Measurements from ENCODE around the gene BMP7. TPM values are rescaled to one million over a fixed set of nuclear protein-coding genes. Genes with fewer than 3 reads are reported as not detected.
"Not testable (repeated sequence)": the region's sequence is repeated elsewhere in the genome, so short reads cannot be mapped to it uniquely, and the experiment has no call there.

Gene BMP7
- total RNA-seq, 2 experiments from 2014 or later = 2.2 to 94.2 TPM

DNA sequence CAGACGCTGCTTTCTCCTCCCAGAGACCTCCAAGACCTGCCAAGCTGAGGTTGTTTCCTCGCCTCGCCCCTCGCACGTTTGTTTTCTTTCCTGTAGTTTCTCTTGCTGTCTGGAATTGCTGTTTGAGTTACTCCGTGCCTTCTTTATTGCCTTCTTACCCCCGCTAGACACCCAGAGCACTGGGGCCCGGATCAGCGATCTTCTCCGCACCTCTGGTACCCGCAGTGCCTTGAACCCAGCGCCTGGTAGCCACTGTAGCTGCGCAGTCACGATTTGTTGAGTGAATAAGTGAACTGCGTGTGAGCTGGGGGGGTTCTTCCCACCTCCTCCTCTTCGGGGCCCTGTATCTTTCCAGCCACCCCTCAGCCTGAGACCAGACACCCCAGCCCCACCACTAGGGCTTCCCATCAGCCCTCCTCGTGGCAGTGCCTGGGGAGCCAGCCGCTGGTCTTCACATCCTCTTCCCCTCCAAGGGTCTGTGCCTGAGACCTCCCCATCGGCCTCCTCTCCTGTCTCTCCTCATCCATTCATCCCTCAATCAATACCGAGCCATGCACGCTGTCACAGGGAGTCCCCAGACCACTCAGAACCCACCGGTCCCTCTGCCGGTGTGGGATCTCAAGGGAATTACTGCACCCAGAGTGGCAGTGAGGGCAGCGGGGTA is 849 bp upstream of the BMP7 start:
- Histone ChIP-seq H3K4me3 (ENCODE audit: low read depth, low read length, poor library complexity, severe bottlenecking) (peak overlapping the region; percentile 85), H3K9me3 (ENCODE audit: low read length) (no peaks in the 10 kb centered on the region), H3K4me1 (ENCODE audit: insufficient read depth, low read length, poor library complexity, severe bottlenecking) (peaks cover 68% of the 10 kb centered on the region), H3K4me2 (ENCODE audit: low read length) (peak overlapping the region; percentile 83), H3K36me3 (ENCODE audit: insufficient read depth, low read length) (peaks cover 15% of the 10 kb centered on the region; the same call in 1 of the 2 replicates), H2AFZ (ENCODE audit: low read length) (peak overlapping the region; percentile 27; the same call in 1 of the 2 replicates), H3K27ac (ENCODE audit: low read depth, low read length, poor library complexity, severe bottlenecking) (no peak overlapping the region), H3K79me2 (ENCODE audit: insufficient read depth, low read depth, low read length) (peaks cover 38% of the 10 kb centered on the region), H4K20me1 (ENCODE audit: insufficient read depth, low read length) (no peaks in the 10 kb centered on the region), H3K9me2 (ENCODE audit: insufficient read depth, low read length) (no peaks in the 10 kb centered on the region)
- BruUV-seq (replicated peaks) = no TSS peak
- intact Hi-C loops (cut with micrococcal nuclease; ENCODE audit: unreplicated experiment) = no loop called here
- TF ChIP-seq EZH2phosphoT487 (IDR thresholded peaks at IDR 0.05; ENCODE audit: borderline replicate concordance, low read depth, low read length) = no peak
- TF ChIP-seq, protein P1, sequence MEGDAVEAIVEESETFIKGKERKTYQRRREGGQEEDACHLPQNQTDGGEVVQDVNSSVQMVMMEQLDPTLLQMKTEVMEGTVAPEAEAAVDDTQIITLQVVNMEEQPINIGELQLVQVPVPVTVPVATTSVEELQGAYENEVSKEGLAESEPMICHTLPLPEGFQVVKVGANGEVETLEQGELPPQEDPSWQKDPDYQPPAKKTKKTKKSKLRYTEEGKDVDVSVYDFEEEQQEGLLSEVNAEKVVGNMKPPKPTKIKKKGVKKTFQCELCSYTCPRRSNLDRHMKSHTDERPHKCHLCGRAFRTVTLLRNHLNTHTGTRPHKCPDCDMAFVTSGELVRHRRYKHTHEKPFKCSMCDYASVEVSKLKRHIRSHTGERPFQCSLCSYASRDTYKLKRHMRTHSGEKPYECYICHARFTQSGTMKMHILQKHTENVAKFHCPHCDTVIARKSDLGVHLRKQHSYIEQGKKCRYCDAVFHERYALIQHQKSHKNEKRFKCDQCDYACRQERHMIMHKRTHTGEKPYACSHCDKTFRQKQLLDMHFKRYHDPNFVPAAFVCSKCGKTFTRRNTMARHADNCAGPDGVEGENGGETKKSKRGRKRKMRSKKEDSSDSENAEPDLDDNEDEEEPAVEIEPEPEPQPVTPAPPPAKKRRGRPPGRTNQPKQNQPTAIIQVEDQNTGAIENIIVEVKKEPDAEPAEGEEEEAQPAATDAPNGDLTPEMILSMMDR (conservative IDR thresholded peaks at IDR 0.05; ENCODE audit: low read length) = 0 out of 2 replicates have a peak, but pooled peaks have one; percentile 25
- DNase-seq (ENCODE audit: low spot score) = no peak
- ChIA-PET CTCF (ENCODE audit: unreplicated experiment) (no interaction called here), POLR2A (no interaction called here)

DNA sequence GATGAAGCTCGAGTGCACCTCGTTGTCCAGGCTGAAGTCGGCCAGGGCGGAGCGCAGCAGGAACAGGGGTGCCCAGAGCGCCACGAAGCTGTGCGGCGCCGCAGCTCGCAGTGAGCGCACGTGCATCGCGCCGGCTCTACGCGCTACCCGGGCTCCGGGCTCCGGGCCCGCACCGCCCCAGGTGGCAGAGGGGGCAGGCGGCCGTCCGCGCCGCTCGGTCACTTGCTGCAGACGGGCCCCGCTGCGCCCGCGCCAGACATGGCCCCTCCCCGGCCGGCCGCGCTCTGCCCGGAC is 497 bp downstream of the BMP7 start:
- peaks cover 51% of the 10 kb centered on the region for H3K79me2 ChIP-seq (ENCODE audit: insufficient read depth, low read depth, low read length)
- TF ChIP-seq, protein P1 (conservative IDR thresholded peaks at IDR 0.05; ENCODE audit: low read length) = no peak
- TF ChIP-seq EZH2phosphoT487 (IDR thresholded peaks at IDR 0.05; ENCODE audit: borderline replicate concordance, low read depth, low read length) = no peak
- H3K4me3 ChIP-seq (ENCODE audit: low read depth, low read length, poor library complexity, severe bottlenecking) = peak overlapping the region; percentile 85
- CTCF ChIA-PET (ENCODE audit: unreplicated experiment) = no interaction called here
- H2AFZ ChIP-seq (ENCODE audit: low read length) = peak overlapping the region; percentile 27; the same call in 1 of the 2 replicates
- POLR2A ChIA-PET = no interaction called here
- H3K4me1 ChIP-seq (ENCODE audit: insufficient read depth, low read length, poor library complexity, severe bottlenecking) = peaks cover 70% of the 10 kb centered on the region
- H3K9me3 ChIP-seq (ENCODE audit: low read length) = no peaks in the 10 kb centered on the region
- H3K4me2 ChIP-seq (ENCODE audit: low read length) = peak overlapping the region; percentile 83
- H3K36me3 ChIP-seq (ENCODE audit: insufficient read depth, low read length) = peaks cover 19% of the 10 kb centered on the region; the same call in 1 of the 2 replicates
- no peaks in the 10 kb centered on the region for H3K9me2 ChIP-seq (ENCODE audit: insufficient read depth, low read length)
- peak overlapping the region; percentile 56 for H3K27ac ChIP-seq (ENCODE audit: low read depth, low read length, poor library complexity, severe bottlenecking)
- DNase-seq (ENCODE audit: low spot score) = peak; percentile 58
- no TSS peak for BruUV-seq (replicated peaks)
- intact Hi-C loops (cut with micrococcal nuclease; ENCODE audit: unreplicated experiment) = no loop called here
- 0 out of 2 replicates have a peak, but pooled peaks cover 3% of the 10 kb centered on the region for H4K20me1 ChIP-seq (ENCODE audit: insufficient read depth, low read length)

DNA sequence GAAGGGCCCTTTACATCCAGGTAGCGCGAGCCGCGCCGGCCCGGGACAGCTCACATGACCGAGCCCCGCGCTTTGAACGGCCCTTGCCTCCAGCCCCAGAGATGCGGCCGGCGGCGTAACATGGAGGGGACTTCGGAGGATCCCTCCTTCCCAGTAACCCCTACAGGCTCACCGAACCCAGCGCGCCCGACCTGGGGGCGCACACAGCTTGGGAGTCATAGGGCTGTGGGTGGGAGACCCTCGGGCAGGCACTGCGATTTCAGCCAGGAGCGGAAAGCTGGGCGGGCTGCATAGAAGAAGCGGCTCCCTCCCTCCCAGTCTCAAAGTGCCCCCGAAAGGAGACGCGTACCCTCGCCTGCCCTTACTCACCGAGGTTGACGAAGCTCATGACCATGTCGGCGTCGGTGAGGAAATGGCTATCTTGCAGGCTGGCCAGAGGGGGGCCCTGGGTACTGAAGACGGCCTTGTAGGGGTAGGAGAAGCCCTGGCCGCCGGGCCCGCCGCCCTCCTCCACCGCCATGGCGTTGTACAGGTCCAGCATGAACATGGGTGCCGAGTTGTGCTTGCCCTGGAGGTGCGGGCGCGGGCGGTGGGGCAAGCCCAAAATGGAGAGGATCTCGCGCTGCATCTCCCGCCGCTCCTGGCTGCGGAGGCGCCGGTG is 975 bp downstream of the BMP7 start:
- 0 out of 2 replicates have a peak, but pooled peaks cover 3% of the 10 kb centered on the region for H4K20me1 ChIP-seq (ENCODE audit: insufficient read depth, low read length)
- no peak overlapping the region; the same call in 1 of the 2 replicates for H2AFZ ChIP-seq (ENCODE audit: low read length)
- no peak for DNase-seq (ENCODE audit: low spot score)
- ChIA-PET CTCF (ENCODE audit: unreplicated experiment) (no interaction called here), POLR2A (interaction anchor here (1.0 kb wide), 1 partner anchor 17 kb away, joined by 3 read pairs; no protein-coding TSS in a partner anchor)
- no TSS peak for BruUV-seq (replicated peaks)
- peak overlapping the region; percentile 56 for H3K27ac ChIP-seq (ENCODE audit: low read depth, low read length, poor library complexity, severe bottlenecking)
- H3K4me1 ChIP-seq (ENCODE audit: insufficient read depth, low read length, poor library complexity, severe bottlenecking) = peaks cover 70% of the 10 kb centered on the region
- peaks cover 24% of the 10 kb centered on the region; the same call in 1 of the 2 replicates for H3K36me3 ChIP-seq (ENCODE audit: insufficient read depth, low read length)
- no peaks in the 10 kb centered on the region for H3K9me2 ChIP-seq (ENCODE audit: insufficient read depth, low read length)
- peaks cover 56% of the 10 kb centered on the region for H3K79me2 ChIP-seq (ENCODE audit: insufficient read depth, low read depth, low read length)
- TF ChIP-seq, protein P1 (conservative IDR thresholded peaks at IDR 0.05; ENCODE audit: low read length) = no peak
- H3K4me2 ChIP-seq (ENCODE audit: low read length) = peak overlapping the region; percentile 83
- H3K4me3 ChIP-seq (ENCODE audit: low read depth, low read length, poor library complexity, severe bottlenecking) = peak overlapping the region; percentile 85
- no peaks in the 10 kb centered on the region for H3K9me3 ChIP-seq (ENCODE audit: low read length)
- intact Hi-C loops (cut with micrococcal nuclease; ENCODE audit: unreplicated experiment) = no loop called here

DNA sequence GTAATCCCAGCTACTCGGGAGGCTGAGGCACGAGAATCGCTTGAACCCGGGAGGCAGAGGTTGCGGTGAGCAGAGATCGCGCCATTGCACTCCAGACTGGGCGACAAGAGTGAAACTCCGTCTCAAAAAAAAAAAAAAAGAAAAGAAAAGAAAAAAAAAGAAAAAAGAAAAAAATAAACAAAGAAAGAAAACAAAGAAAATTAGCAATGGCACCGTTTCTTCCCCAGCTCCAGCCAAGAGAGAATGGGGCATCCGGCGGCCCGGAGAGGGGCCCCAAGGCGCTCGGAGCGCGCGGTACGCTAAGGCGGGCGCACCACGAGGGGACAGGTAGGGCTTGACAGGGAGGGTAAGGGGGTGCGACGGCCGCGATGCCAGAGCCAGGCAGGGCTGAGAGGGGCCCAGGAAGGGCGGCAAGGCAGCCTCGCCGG is 1.5 kb downstream of the BMP7 start:
- H2AFZ ChIP-seq (ENCODE audit: low read length); H3K9me3 ChIP-seq (ENCODE audit: low read length); BruUV-seq (replicated peaks); intact Hi-C loops (cut with micrococcal nuclease; ENCODE audit: unreplicated experiment); CTCF ChIA-PET (ENCODE audit: unreplicated experiment); H4K20me1 ChIP-seq (ENCODE audit: insufficient read depth, low read length); H3K9me2 ChIP-seq (ENCODE audit: insufficient read depth, low read length): not testable (repeated sequence)
- peaks cover 61% of the 10 kb centered on the region for H3K79me2 ChIP-seq (ENCODE audit: insufficient read depth, low read depth, low read length)
- DNase-seq (ENCODE audit: low spot score) = peak; percentile 64
- H3K4me3 ChIP-seq (ENCODE audit: low read depth, low read length, poor library complexity, severe bottlenecking) = peak overlapping the region; percentile 85
- peaks cover 70% of the 10 kb centered on the region for H3K4me1 ChIP-seq (ENCODE audit: insufficient read depth, low read length, poor library complexity, severe bottlenecking)
- H3K27ac ChIP-seq (ENCODE audit: low read depth, low read length, poor library complexity, severe bottlenecking) = peak overlapping the region; percentile 56
- peaks cover 24% of the 10 kb centered on the region; the same call in 1 of the 2 replicates for H3K36me3 ChIP-seq (ENCODE audit: insufficient read depth, low read length)
- H3K4me2 ChIP-seq (ENCODE audit: low read length) = peak overlapping the region; percentile 83
- POLR2A ChIA-PET = interaction anchor here (0.6 to 1.0 kb wide), 2 partner anchors 16 to 263 kb away, joined by 3 to 5 read pairs; no protein-coding TSS in a partner anchor

Measured in OCI-LY7 (cell line).